OCI-M2 (cell line): Measurements from ENCODE around the gene LRIG2.
"Not testable (repeated sequence)": the region's sequence is repeated elsewhere in the genome, so short reads cannot be mapped to it uniquely, and the experiment has no call there.

ENCODE experiments used
- DNase-seq: peaks from one replicate; lab custom pipeline; 2025; ENCODE audit not compliant: unreplicated experiment; lab: John Stamatoyannopoulos, UW

The LRIG2 gene

GRCh38 chr1:113058941-113059706, 13.9 kb upstream of the LRIG2 start:
- no peak for DNase-seq

GRCh38 chr1:113063456-113063855, 9.5 kb upstream of the LRIG2 start:
- not testable (repeated sequence) for DNase-seq

- DNase-seq, result no peak
These were observed 749 bp upstream of the LRIG2 start for GRCh38 chr1:113072141-113072756.

- DNase-seq, result no peak
These were observed 517 bp downstream of the LRIG2 start for GRCh38 chr1:113073479-113073950.

GRCh38 chr1:113074237-113074636, 1.2 kb downstream of the LRIG2 start:
- no peak for DNase-seq

- DNase-seq, result not testable (repeated sequence)
These were observed 5.0 kb downstream of the LRIG2 start for GRCh38 chr1:113077978-113078377.

GRCh38 chr1:113086541-113086940, 13.5 kb downstream of the LRIG2 start:
- DNase-seq, result no peak

- DNase-seq, result no peak
These were observed 16.0 kb downstream of the LRIG2 start for GRCh38 chr1:113088972-113089371.

- no peak for DNase-seq
These were observed 17.1 kb downstream of the LRIG2 start for GRCh38 chr1:113090051-113090450.

GRCh38 chr1:113091988-113092594, 19.1 kb downstream of the LRIG2 start:
- DNase-seq, result no peak

- no peak for DNase-seq
These were observed 21.5 kb downstream of the LRIG2 start for GRCh38 chr1:113094506-113094905.

GRCh38 chr1:113095790-113096455, 22.9 kb downstream of the LRIG2 start:
- DNase-seq, result no peak

- no peak for DNase-seq
These were observed 23.5 kb downstream of the LRIG2 start for GRCh38 chr1:113096493-113096892.

- DNase-seq, result no peak
These were observed 28.6 kb downstream of the LRIG2 start for GRCh38 chr1:113101588-113101987.

GRCh38 chr1:113103048-113103447, 30.1 kb downstream of the LRIG2 start:
- DNase-seq, result no peak

GRCh38 chr1:113103977-113104376, 31.0 kb downstream of the LRIG2 start:
- DNase-seq, result no peak

- no peak for DNase-seq
These were observed 33.9 kb downstream of the LRIG2 start for GRCh38 chr1:113106910-113107309.

- DNase-seq, result no peak
These were observed 37.0 kb downstream of the LRIG2 start for GRCh38 chr1:113109908-113110554.

- DNase-seq, result no peak
These were observed 45.3 kb downstream of the LRIG2 start for GRCh38 chr1:113118266-113118665.

GRCh38 chr1:113123737-113124136, 50.7 kb downstream of the LRIG2 start:
- DNase-seq, result no peak

- no peak for DNase-seq
These were observed 51.4 kb downstream of the LRIG2 start for GRCh38 chr1:113124366-113124765.
